Adrenal gland (tissue), 12 donors: ENCODE results near the gene RPL13. TPM values are rescaled to one million over a fixed set of nuclear protein-coding genes. Genes with fewer than 3 reads are reported as not detected.

Experiments used
- DNase-seq, 7 donors: peaks; one replicate each; pipeline ENCODE4 v3.0.0-alpha.2; 2019 to 2020
- H3K27ac ChIP-seq, 5 donors: fragments of 200-600 bp; sonication (generic) in 4 of 5; 1 replicate in 3 of 5; 2 replicates in 2 of 5; pipeline versions ENCODE4 v1.5.1 to v1.8.0; 2016 to 2020; ENCODE audit warnings: mild to moderate bottlenecking in 1 of 5
- H3K27me3 ChIP-seq: fragments of 200-600 bp; 2 replicates; pipeline ENCODE4 v1.8.0; 2021
- H3K36me3 ChIP-seq, 2 donors: fragments of 200-600 bp; replicated peaks in 1 of 2; 1 replicate in 1 of 2; 2 replicates in 1 of 2; pipeline versions ENCODE4 v1.5.1 to v1.8.0; 2018 to 2022
- H3K4me1 ChIP-seq, 2 donors: fragments of 200-600 bp; replicated peaks in 1 of 2; 1 replicate in 1 of 2; 2 replicates in 1 of 2; pipeline versions ENCODE4 v1.5.1 to v1.8.0; 2018 to 2021
- H3K4me3 ChIP-seq, 4 donors: fragments of 200-600 bp; sonication (generic) in 3 of 4; one replicate each; pipeline ENCODE4 v1.5.1; 2016 to 2018
- H3K9me3 ChIP-seq, 3 donors: fragments of 200-600 bp; sonication (generic) in 1 of 3; replicated peaks in 1 of 3; 1 replicate in 2 of 3; 2 replicates in 1 of 3; pipeline versions ENCODE4 v1.5.1 to v1.8.0; 2016 to 2021
- POLR2A ChIP-seq, 2 donors: fragments of 450-650 bp; IDR thresholded peaks; one replicate each; pipeline ENCODE4 v1.6.1; 2017; ENCODE audit warnings: antibody characterized with exemption in 2 of 2, mild to moderate bottlenecking in 2 of 2, moderate library complexity in 1 of 2
- WGBS, 4 donors: extraction: QIAGEN DNeasy Blood & Tissue Kit in 2 of 4; methylation state at CpG; one replicate each; pipeline versions ENCODE4 v1.1.5 to v1.1.7; 2013 to 2017; 5-methylcytosine and 5-hydroxymethylcytosine counted together
- intact Hi-C, 2 donors: fragments of 100-400 bp; cut with DNase I; formaldehyde crosslinking; loops; one replicate each; pipeline versions ENCODE4 v1.14.1 to v1.15.0; 2022 to 2023
- polyA plus RNA-seq, 3 donors: library from polyadenylated mRNA; stranded (reverse); fragments of 200-250 nt in 2 of 3; fragments of 350-450 nt in 1 of 3; fragmentation: Illumina TruSeq in 1 of 3; extraction: RNeasy Lipid Tissue Mini Kit (QIAGEN cat#74804) in 1 of 3; gene quantifications; one replicate each; pipeline ENCODE4 v1.2.3, GENCODE V29; 2013 to 2014
- total RNA-seq, 9 donors: library from RNA; depleted of rRNA in 4 of 9; stranded (reverse); fragments of >200 nt in 4 of 9; fragments of 120-200 nt in 1 of 9; fragmentation: NEBNext Ultra II Directional in 1 of 9; extraction: Animal tissue kit (Norgen Biotek cat#: 25700) in 1 of 9; gene quantifications; one replicate each; pipeline versions ENCODE4 v1.1.0 to v1.2.4, GENCODE V29; 2013 to 2023
- TF ChIP-seq, protein P1 (sequence below), 6 experiments: fragments of 450-650 bp in 4 of 6; fragments of 200-600 bp in 2 of 6; sonication (generic) in 1 of 6; IDR thresholded peaks; 1 replicate in 5 of 6; 2 replicates in 1 of 6; pipeline versions ENCODE4 v1.5.1 to v1.8.0; 2016 to 2021; ENCODE audit warnings: antibody characterized with exemption in 6 of 6, mild to moderate bottlenecking in 2 of 6, moderate library complexity in 1 of 6
- donor health status: healthy with polysubstance abuse.
- donor health status: Bipolar disorder and iron deficiency.
- donor health status: DM: yes; HTN: yes; CAD: no.
- donor health status: DM: no; HTN: no; CAD: no.
- donor health status: DM: no; HTN: no; CAD: no.
- donor health status: DM: yes; HTN: yes; CAD: no.

Gene RPL13
- total and polyA plus RNA-seq, 12 donors = 893 to 12,881 (median 3,471) TPM

DNA sequence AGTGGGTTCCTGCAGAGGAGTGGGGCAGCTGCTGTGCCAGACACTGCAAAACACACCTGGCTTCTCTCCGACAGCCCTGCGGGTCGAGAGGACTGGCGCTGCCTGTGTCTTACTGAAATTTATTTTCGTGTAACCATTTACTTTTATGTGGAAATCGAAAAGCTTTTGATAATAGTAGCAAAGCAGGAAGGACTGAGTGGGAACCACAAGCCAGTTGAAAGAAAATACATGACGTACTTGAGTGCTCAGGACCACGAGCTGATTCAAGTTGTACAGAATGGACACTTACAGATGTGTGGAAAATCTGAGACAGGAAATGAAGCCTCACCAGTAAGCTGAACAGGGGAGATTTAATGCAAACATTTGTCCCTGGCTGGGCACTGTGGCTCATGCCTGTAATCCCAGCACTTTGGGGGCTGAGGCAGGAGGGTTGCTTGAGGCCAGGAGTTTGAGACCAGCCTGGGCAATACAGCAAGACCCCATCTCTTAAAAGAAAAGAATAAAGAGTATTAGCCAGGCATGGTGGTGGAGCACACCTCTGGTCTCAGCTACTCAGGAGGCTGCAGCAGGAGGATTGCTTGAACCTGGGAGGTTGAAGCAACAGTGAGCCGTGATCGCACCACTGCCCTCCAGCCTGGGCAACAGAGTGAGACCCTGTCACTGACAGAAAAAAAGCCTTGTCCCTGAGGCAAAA, 11.3 kb upstream of the RPL13 start:
- Histone ChIP-seq H3K27me3 (no peaks in the 10 kb centered on the region), H3K4me1 (no peaks in the 10 kb centered on the region), H3K27ac (no peak overlapping the region), H3K4me3 (no peak overlapping the region), H3K9me3 (no peaks in the 10 kb centered on the region), H3K36me3 (peaks cover 0 to 91% of the 10 kb centered on the region in 2 donors)
- WGBS, 4 donors = 91 to 92% (median 91%) methylated on average over 10 of the region's 10 CpGs
- intact Hi-C loops = no loop called here
- TF ChIP-seq, protein P1, sequence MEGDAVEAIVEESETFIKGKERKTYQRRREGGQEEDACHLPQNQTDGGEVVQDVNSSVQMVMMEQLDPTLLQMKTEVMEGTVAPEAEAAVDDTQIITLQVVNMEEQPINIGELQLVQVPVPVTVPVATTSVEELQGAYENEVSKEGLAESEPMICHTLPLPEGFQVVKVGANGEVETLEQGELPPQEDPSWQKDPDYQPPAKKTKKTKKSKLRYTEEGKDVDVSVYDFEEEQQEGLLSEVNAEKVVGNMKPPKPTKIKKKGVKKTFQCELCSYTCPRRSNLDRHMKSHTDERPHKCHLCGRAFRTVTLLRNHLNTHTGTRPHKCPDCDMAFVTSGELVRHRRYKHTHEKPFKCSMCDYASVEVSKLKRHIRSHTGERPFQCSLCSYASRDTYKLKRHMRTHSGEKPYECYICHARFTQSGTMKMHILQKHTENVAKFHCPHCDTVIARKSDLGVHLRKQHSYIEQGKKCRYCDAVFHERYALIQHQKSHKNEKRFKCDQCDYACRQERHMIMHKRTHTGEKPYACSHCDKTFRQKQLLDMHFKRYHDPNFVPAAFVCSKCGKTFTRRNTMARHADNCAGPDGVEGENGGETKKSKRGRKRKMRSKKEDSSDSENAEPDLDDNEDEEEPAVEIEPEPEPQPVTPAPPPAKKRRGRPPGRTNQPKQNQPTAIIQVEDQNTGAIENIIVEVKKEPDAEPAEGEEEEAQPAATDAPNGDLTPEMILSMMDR (IDR thresholded peaks at IDR 0.05) = no peak
- no peak for TF ChIP-seq POLR2A (IDR thresholded peaks at IDR 0.05)
- DNase-seq = no peak

DNA sequence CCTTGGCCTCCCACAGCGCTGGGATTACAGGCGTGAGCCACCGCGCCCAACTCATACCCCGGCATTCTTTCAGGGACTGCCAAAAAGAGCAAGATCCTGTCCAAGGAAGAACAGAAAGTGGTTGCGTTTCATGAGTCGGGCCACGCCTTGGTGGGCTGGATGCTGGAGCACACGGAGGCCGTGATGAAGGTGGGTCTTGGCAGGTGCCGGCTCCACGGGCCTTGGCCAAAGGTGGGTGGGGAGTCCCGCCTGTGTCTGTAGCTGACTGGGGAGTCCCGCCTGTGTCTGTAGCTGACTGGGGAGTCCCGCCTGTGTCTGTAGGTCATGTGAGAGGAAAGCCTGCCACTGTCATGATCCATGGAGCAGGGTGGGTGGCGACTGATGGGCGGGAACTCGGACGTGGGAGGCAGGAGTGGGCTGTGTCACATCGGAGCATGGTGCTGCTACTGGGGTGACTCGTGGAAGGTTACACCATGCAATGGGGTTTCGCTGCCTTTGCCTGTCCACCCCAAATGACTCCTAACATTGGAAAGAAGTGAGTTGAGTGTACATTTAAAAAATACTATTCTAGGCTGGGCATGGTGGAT, 10.0 kb upstream of the RPL13 start:
- H3K4me3 ChIP-seq = no peak overlapping the region
- no peak for TF ChIP-seq POLR2A (IDR thresholded peaks at IDR 0.05)
- TF ChIP-seq, protein P1 (IDR thresholded peaks at IDR 0.05) = no peak
- H3K36me3 ChIP-seq = peaks cover 0 to 93% of the 10 kb centered on the region in 2 donors
- no peaks in the 10 kb centered on the region for H3K4me1 ChIP-seq
- intact Hi-C loops = no loop called here
- H3K27me3 ChIP-seq = no peaks in the 10 kb centered on the region
- no peaks in the 10 kb centered on the region for H3K9me3 ChIP-seq
- WGBS, 4 donors = 92 to 97% (median 93%) methylated on average over 16 to 22 of the region's 22 CpGs
- no peak for DNase-seq
- no peak overlapping the region for H3K27ac ChIP-seq

DNA sequence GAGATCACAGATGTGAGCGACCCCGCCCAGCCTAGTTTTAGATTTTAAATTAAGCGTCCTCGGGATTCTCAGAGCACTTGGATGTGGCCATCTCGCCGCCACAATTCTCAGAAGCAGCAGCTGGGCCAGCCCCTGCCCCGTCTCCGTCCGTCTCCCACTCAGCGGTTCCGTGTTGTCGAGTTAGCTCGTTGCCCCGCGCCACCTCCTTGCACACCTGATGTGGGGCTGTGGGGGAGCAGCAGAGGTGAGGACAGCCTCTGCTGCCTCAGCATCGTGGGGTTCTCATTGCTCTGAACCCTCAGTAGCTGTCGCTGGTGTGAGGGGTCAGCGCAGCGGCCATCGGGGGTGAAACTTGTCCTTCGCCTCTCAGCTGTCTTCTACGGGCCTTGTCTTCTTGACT, 8.2 kb upstream of the RPL13 start:
- H3K4me3 ChIP-seq = no peak overlapping the region
- peaks cover 0 to 87% of the 10 kb centered on the region in 2 donors for H3K36me3 ChIP-seq
- no peak overlapping the region for H3K27ac ChIP-seq
- no peaks in the 10 kb centered on the region for H3K27me3 ChIP-seq
- no peak for DNase-seq
- no peaks in the 10 kb centered on the region for H3K9me3 ChIP-seq
- intact Hi-C loops = no loop called here
- 93 to 95% (median 94%) methylated on average over 19 to 22 of the region's 22 CpGs for WGBS, 4 donors
- TF ChIP-seq, protein P1 (IDR thresholded peaks at IDR 0.05) = no peak
- no peak for TF ChIP-seq POLR2A (IDR thresholded peaks at IDR 0.05)
- peaks cover 0 to 4% of the 10 kb centered on the region in 2 donors for H3K4me1 ChIP-seq

DNA sequence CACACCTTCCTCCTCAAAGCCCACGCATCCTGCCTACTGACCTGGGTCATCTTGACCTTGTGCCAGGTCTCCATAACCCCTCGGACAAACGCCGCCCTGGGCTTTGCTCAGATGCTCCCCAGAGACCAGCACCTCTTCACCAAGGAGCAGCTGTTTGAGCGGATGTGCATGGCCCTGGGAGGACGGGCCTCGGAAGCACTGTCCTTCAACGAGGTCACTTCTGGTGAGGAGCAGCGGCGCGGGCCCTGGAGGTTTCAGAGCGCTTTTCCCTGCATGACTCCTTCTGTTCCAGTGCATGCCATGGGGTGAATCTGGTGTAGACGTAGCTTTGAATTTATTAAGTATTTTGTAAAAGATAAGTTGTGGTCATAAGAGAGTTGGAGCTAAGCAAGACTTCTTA, 7.6 kb upstream of the RPL13 start:
- no peak overlapping the region for H3K4me3 ChIP-seq
- H3K4me1 ChIP-seq = peaks cover 0 to 10% of the 10 kb centered on the region in 2 donors
- no peaks in the 10 kb centered on the region for H3K9me3 ChIP-seq
- H3K27me3 ChIP-seq = no peaks in the 10 kb centered on the region
- intact Hi-C loops = no loop called here
- peaks cover 0 to 82% of the 10 kb centered on the region in 2 donors for H3K36me3 ChIP-seq
- no peak overlapping the region for H3K27ac ChIP-seq
- DNase-seq = no peak
- no peak for TF ChIP-seq POLR2A (IDR thresholded peaks at IDR 0.05)
- TF ChIP-seq, protein P1 (IDR thresholded peaks at IDR 0.05) = no peak
- WGBS, 4 donors = 82 to 88% (median 86%) methylated on average over 12 to 13 of the region's 13 CpGs
